MV-4-11 (cell line): ENCODE results near the gene VCAN.

Source experiments
- DNase-seq: peaks from one replicate; lab custom pipeline; 2025; lab: John Stamatoyannopoulos, UW

VCAN gene

DNA sequence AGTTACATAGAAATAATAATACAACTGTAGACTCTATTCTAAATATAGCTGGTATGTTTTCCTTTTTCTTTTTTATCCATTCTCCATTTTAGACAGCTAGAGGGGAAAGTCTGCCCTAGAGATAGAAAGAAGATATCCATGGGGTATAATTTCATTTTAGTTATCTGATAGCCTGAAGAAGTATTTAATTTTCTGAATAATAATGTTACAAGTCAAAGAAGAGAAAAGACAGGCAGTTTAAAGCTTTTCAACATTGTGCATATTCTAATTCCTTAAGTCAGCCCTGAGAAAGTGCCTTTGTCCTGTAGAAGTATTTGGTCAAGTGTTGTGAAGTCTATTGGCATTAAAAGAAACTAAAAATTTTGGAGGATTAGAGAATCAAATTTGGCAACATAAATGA, 2.5 kb upstream of the VCAN start:
- DNase-seq, result no peak

DNA sequence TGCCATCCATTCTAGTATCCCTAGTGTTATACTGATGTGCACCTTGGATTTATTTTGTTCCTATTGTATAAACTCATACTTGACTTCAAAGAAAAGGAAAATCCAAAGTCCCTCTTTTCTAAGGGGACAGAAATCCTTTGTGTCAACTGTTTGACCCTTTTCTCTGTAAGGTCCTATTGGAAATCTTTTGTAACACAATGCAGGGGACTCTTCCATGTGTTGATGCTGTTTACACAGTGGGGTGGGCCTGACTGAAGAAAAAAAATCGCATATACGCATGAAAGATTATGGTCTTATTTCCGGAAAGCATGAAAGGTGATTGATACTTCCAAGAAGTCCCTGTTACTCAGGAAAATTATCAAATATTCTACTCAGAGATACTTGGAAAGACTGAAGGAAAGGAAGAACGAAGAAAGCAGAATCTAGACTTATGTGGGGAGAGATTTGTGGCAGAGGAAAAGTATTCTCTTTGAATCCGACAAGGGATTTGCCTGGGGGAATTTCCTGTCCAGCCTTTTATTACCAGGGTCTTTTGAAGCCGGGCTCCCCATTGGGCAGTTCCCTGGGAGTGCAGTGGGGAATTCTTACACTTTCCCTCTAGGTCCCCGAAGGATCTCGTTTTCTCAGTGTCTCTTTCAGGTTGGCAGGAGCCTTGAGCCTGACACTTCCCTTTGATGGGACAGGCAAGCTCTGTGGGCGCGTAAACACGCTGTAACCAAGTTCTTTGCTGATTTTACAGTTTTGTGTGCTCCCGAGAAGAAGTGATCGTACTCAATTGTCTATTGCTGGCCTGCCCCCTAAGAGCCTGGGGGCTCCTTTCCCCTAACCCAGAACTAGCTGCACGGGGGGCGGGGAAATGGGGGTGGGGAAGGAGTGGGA, 779 bp upstream of the VCAN start:
- no peak for DNase-seq

DNA sequence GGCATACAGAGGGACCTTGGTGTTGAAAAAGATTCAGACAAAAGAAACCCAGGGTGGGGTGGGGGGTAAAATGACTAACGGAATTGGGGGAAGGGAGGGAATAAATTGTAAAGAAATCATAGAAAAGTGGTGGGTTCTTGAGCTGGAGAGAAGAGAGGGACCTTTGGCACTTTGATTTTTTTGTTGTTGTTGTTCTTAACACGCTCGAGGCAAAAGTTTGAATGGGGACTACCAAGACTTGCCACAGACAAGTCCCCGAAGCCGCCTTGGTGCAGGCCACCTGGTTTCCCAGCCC, 616 bp downstream of the VCAN start:
- DNase-seq, result no peak

DNA sequence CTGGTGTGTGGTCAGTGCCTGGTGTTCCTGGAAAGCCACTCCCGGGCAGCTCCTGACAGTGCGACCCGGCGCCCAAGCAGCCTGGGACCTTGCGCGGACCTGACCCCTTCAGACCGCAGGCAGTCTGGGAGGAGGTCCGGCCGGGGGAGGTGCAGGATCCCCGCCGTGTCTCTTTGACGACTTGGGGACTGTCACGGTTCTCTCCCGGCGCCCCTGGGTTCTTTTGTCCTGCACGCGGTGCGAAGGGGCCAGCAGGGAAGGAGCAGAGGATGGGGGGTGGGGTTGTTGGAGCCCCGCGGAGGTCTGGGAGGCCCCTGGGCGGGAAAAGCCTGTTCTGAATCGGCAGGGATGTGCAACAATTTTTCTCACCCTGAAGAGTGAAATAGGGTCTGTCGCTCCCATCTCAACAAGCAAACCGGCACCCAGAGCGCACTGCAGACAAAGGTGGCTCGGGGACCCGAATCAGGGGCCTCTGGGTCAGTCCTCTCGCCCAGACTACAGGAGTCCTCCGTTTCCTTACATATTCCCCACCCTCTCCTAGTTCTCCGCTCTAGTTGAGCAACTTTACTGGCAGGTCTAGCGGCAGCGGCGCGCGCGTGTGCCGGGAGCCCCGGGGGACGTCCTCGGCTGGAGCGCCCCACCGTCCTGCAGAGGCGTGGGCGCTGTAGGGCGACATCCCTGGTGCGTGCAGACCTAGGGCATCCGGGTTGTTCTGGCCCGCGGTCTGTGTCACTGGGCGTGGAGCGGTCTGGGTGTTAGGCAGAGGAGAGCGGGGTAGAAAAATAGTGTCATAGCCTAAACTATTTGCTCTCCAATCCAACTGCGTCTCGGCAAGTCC, 1.2 kb downstream of the VCAN start:
- no peak for DNase-seq

DNA sequence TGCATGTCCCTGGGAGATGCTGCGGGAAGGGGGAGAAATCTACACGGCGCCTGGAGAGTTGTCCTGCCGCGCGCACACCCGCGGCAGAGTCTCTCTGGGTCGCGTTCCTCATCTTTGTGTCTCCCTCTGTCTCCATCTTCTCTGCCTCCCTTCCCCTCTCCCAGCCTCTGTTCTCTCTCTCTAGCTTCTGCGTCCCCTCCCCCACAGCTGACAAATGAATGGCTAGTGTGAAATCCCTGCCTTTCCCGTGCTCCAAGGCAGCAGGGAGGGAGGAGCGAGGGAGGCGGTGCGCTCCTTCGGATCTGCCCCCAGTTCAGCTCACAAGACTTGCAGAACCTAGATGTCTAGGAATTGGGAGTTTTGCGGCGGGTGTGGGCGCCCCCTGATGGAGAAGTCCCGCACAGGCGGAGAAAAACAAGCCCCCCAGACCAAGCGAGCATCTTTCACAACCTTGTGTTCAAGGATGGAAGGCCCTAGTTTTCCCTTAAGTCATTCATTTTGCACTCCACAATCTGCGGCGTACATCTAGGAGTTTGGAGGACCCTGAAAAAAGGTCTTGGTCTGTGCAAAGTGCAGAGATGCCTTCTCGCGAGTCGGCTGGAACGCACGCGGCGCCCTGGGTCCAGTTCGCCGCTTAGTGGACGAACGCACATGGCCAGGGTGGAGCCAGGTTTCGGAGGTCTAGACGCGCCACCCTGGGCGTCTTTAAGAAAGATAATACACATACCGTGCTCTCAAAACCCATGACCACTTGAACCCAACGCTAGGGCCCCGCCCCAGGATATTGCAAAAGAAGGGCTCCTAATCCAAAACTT, 2.0 kb downstream of the VCAN start:
- DNase-seq, result peak; percentile 81

DNA sequence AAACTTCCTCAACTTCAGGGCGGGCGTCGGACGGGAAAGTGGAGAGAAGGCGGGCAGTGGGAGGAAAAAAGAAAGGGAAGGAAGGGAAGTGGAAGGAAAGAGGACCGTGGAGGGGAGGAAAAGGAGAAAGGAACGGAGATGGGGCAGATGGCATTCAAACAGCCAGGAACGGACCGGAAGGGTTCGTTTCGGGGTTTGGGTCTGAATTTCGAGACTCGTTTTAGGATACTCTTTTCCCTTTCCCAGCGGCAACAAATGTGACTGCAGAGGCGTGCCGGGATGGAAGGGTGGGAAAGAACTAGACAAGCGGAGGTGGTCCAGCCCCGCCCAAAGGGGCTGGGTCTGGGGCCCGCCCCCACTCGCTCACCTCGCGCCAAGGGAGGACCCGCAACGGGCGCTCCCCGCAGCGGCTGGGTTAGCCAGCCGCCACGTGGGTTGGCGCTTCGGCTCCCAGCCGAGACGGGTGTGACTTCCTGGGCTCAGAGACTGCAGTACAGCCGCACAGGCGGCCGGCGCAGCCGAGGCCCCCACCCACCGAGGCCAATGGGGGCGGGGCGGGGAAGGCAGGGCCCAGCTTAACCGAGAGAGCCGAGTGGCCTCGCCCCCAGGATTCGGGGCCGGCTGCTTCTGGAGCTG, 2.7 kb downstream of the VCAN start:
- DNase-seq, result peak; percentile 53

DNA sequence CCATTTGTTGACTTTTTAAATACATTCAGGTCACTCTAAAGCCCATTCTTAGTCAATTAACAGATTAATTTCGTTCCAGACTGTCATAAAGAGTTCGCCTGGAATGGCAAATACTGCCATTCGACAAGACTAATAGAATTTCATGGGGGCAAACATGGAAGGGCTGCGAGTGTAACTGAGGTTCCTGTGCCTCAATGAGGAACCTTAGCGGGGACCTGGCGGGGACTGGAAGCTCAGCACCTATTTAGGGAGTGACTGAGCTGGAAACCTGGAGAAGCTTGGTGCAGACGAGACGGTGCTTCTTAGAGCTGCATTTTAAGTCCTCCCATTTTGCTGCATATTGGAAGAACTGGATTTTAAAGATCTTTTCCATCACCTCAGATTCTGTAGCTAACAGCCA, 3.4 kb downstream of the VCAN start:
- DNase-seq, result no peak

DNA sequence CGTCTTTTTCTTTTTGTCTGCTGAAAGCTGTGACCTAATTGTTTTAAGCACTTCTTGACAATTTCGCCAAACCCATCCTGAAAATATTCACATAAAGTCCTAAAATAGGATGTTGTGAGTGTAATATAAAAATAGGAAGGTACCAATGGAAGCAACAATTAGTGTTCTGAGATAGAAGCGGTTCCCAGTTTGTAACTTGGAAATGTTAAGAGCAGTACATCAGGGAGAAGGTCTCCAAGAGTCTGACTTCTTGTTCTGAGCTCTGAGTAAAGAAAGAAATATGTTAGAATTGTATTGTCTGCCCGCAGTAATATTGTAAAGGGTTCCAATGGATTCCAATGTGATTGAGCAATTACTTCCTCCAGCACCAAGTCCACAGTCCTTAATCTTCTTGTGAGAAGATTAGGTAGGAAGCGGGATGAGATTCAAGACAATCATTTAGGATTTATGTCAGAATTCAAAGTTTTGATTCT, 3.9 kb downstream of the VCAN start:
- DNase-seq, result no peak

DNA sequence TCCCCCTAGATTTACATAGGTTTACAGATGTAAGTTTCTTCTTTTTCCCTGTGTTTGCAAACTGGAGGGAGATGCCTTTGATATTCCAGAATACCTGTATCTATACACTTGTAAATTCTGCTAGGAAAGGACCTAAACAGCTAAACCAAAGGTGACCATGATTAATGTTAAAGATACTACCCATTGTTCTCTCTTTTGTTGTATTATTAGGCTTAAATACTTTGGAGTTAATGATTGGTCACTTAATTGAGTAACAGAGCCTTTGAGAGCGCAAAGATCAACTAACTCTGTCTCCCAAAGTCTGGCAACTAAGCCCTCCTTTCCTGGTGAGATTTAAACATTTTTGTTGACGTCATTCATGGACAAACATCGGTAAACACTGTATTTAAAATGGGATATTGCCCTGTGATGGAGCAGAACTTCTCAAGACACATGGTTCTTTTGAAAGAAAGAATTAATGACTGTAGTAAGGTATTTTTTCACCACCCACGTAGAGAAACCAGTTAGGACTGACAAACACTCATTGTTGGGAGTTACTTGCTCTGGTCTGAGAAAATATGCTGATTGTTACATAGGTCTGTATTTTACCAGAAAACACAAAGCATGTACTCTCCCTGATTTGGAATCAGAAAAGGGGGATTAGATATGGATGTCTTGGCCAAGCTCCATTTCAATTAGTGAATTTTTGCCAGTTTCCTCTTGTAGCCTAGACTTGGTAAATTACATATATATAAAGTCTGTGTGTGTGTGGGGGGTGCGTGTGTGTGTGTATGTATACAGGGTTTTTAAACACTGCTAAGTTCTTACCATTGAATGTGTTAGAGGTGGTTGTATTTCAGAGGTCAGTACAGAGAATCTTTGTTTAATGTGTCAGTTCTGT, 4.6 kb downstream of the VCAN start:
- DNase-seq, result no peak

DNA sequence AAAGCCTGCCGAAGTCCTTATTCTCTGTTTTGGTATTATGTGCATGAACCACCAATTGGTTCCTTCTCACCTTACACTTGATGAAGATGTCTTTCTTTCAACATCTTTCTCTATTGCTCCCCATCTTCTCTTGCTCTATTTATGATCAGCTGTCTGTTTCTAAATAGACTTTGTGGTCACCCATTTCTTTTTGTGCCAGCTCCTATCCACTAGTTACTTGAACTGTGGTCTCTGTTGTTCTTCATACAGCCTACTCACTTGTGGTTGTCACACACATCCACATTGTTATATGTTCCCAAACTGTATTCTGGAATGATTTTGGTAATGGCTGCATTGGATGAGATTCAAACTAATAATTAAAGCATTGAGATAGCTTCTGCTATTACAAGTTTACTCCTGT, 11.4 kb downstream of the VCAN start:
- DNase-seq, result no peak

DNA sequence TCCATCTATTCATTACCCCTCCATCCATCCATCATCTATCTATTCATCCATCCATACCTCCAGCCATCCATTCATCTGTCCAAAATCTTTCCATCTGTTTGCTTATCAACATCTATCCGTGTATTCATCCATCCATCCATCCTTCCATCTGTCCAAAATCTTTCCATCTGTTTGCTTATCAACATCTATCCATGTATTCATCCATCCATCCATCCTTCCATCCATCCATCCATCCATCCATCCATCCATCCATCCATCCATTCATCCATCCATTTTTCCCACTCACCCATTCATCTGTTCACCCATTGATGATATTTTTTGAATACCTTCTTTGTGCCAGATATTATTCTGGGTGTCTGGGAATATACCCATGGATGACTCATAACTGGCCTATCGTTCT, 12.8 kb downstream of the VCAN start:
- DNase-seq, result no peak

DNA sequence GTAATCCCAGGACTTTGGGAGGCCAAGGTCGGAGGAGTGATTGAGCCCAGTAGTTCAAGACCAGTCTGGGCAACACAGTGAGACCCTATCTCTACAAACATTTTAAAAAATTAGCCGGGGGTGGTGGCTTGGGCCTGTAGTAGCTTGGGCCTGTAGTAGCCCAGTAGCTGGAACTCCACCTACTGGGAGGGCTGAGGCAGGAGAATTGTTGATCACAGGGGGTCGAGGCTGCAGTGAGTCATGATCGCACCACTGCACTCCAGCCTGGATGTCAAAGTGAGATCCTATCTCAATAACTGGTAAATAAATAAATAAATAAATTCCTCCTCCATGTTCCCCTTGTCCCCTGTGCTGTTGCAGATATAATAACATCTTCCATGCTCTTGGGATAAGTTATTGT, 14.3 kb downstream of the VCAN start:
- DNase-seq, result no peak

DNA sequence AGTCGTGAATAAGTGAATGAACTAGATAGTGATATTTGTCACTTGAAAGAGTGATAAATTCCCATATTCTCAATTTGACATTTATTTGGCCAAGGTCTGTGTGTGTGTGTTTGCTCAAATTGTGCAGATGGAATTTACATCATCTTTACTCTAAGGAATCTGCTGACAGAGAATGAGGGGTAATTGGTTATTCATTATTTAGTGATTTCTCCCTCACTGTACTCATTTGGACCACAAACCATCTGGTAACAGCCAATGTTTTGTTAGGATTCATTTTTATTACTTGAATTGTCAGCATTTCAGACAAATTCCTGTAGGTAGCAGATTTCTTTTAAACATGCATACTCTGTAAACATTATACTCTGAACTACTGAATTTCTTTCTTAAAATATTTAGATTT, 15.6 kb downstream of the VCAN start:
- DNase-seq, result no peak

DNA sequence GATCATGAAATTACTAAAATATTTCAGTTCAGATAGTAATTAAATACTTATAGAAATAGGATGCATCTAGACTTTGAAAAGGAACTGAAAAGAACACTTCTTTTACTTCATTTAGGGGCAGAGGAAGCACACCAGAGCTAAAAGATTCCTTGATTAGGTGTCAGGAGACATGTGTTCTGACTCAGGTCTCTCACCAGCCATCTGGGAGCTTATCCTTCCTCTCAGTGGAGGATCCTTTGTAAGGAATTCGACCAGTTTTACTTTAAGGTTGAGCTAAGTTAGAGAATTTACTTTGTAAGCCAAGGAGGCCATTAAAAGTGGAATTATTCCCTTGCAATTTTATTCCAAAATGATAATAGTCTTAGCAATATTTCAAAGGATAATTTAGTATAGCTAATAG, 16.7 kb downstream of the VCAN start:
- DNase-seq, result no peak

DNA sequence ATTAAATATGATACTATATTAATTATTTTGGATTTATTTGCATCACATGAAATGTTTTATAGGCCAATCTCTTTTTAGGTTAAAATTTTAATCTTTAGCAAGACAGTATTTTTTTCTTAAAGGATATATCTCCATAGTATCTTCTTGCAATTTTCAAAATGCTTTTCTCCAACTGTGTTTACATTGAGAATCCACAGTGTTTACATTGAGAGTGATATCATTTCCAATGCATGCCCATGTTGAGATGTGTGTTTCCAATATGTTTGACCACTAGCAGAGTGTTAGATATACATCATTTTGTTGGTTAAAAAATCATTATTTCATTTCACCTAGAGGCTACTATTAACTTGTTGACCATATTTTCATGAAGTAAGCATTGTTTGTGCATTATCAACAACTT, 17.3 kb downstream of the VCAN start:
- no peak for DNase-seq

DNA sequence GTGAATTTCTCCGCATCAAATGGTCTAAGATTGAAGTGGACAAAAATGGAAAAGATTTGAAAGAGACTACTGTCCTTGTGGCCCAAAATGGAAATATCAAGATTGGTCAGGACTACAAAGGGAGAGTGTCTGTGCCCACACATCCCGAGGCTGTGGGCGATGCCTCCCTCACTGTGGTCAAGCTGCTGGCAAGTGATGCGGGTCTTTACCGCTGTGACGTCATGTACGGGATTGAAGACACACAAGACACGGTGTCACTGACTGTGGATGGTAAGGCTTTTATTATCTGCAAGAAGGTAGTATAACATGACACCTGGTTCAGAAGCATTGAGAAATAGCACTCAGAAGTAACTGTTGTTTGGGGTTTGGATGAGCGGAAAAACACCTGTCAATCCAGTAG, 18.7 kb downstream of the VCAN start:
- DNase-seq, result no peak

DNA sequence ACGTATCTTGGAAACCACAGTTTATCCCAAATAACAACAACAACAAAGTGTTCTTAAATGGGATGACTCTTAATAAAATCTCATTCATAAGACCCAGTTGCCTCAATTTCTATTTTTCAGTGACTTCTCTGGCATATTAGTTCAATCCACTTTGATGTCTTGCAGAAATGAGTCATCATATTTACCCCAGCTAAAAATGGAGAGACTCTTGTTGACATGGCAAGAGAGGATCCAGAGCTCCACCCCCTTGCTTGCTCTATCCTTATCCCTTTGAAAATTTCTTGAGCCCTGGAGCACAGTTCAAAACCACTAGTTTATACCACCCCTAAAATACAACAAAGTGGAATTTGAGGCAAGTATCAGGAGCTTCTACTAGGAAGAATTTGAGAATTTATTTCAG, 20.8 kb downstream of the VCAN start:
- no peak for DNase-seq

DNA sequence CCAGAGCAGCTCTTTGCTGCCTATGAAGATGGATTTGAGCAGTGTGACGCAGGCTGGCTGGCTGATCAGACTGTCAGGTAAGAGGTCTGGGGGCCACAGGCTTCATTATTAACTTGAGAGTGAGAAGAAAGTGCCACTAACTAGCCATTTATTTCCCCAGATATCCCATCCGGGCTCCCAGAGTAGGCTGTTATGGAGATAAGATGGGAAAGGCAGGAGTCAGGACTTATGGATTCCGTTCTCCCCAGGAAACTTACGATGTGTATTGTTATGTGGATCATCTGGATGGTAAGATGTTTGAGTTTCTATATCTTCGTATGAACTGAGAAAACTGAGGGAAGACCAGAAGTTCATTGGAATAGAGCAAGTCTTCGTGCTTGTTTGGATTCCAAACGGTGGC, 22.1 kb downstream of the VCAN start:
- DNase-seq, result no peak

DNA sequence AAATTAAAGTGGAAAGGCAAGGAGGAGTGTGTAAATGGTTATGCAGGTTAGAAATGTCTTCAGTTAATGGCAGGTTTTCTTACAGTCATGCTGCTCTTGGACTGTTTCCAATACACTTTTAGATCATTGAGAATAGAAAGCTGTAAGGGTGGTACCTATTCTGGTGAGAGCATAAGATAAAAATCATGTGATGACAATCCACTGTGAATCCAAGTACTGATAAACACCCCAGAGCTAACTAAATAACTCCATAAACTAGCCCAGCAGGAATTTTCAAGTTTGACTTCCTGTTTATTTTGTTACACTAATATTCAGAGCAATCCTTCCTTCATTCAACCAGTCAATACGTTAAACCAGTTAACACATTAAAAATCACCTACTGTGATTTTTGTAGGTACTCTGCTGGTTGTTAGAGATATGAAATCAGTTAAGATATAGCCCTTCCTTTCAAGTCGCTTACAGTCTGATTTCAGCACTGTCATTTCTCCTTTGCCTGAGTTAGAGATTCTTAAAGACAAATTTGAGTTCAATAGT, 22.6 kb downstream of the VCAN start:
- DNase-seq, result no peak

DNA sequence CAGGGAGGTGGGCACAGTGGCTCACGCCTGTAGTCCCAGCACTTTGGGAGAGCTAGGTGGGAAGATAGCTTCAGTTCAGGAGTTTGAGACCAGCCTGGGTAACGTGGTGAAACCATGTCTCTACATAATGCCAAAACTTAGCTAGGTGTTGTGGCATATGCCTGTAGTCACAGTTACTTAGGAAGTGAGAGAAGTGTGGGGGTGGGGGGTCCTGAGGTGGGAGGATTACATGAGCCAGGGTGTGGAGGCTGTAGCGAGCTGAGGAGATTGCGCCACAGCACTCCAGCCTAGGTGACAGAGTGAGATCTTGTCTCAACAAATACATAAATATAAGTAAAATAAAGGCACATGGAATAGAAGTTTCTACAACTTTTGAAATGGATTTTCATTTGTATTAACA, 23.1 kb downstream of the VCAN start:
- DNase-seq, result no peak

DNA sequence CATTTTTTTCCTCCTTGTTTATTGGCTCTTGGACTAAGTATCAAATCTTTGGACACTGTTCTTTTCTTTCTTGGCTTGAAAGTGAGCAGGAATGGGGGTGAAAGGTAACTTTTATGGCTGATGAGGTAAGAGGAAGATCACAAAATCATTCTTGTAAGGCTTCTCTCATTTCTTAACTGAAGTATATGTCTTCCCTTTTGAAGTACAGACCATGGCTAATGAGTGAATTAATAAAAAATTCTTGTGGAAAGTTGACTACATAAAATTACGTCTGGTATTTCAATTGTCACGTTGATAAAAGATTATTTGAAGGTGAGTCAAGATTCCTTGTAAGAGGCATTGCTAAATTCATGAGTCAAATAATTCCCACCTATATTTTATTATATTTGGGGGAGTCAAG, 25.1 kb downstream of the VCAN start:
- no peak for DNase-seq
